Activated naive CD8-positive, alpha-beta T cell treated with anti-CD3 and anti-CD28 coated beads, Interleukin-2, amount 50 U/mL, for 24 hours (primary cell): ENCODE results near the gene PLPP1.

Source experiments
- ATAC-seq: fragments of 150-1000 bp; cut with Tn5 transposase; one replicate; pipeline ENCODE4 v1.10.0; 2021
- DNase-seq: peaks from one replicate; pipeline ENCODE4 v3.0.0; 2021
- H3K27ac Mint-ChIP-seq: one replicate; pipeline ENCODE4 v1.8.0; 2021; ENCODE audit warnings: mild to moderate bottlenecking, mixed read lengths
- H3K27me3 Mint-ChIP-seq: one replicate; pipeline ENCODE4 v1.8.0; 2021; ENCODE audit warnings: mixed read lengths
- H3K36me3 Mint-ChIP-seq: one replicate; pipeline ENCODE4 v1.8.0; 2021; ENCODE audit warnings: low read depth, mixed read lengths
- H3K4me1 Mint-ChIP-seq: one replicate; pipeline ENCODE4 v1.8.0; 2021; ENCODE audit warnings: mixed read lengths
- H3K4me3 Mint-ChIP-seq: one replicate; pipeline ENCODE4 v1.8.0; 2021; ENCODE audit warnings: mild to moderate bottlenecking, moderate library complexity, mixed read lengths
- H3K9me3 Mint-ChIP-seq: one replicate; pipeline ENCODE4 v1.8.0; 2021; ENCODE audit warnings: mixed read lengths

The PLPP1 gene

DNA sequence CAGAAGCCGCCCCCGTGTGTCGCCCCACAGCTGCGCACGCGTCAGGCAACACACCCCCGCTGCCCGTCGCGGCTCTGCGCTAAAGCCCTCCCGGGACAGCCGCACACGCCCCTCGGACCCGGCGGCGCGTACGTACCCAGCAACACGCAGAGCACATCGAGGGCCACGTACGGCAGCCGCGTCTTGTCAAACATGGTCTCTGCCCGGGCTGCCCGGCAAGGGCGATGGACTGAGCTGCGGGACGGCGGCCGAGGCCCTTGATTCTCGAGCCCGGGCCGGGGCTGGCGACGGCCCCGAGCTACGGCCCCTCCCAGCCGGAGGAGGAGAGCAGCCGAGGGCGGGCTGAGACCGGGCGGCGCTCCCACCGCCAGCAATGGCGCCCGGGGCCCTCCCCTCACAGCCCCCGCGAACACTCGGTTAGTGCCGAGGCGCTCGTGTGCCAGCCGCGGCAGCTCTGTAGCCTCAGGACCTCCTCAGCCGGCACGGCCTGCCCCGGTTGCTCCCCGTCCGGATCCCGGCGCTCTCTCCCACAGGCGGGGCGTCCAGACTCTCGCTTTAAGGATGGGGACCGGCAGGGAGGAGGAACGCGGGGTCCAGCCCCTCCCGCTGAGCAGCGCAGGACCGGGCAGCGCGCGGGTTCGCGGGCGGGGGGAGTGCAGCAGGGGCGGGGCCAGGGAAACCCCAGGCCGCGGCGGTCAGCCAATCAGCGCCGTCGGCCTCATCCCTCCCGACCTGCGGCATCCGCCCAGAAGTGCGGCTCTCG, at the start of gene PLPP1:
PLPP1 (minus strand) TSS at position 529 of the 763 bp plus-strand sequence; CDS start at position 194, 335 bp downstream.
- Mint-ChIP-seq H3K27me3 (no peaks in the 10 kb centered on the region), H3K4me1 (peaks cover 40% of the 10 kb centered on the region), H3K4me3 (peak within 1 kb of the TSS; percentile 92), H3K36me3 (peaks cover 9% of the 10 kb centered on the region), H3K9me3 (no peaks in the 10 kb centered on the region), H3K27ac (peak within 1 kb of the TSS; percentile 91)
- DNase-seq (peak; percentile 87), ATAC-seq (peak; percentile 85)

DNA sequence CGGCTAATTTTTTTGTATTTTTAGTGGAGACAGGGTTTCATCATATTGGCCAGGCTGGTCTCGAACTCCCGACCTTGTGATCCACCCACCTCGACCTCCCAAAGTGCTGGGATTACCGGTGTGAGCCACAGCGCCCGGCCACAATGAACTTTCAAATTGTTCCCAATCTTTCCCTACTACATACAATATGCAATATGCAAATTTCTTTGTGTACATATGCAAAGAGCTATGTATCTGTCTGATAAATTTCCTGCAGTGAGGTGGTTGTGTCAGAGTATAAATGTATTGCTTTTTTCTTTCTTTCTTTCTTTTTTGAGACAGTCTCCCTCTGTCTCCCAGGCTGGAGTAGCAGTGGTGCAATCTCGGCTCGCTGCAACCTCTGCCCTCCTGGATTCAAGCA, 48.8 kb upstream of the PLPP1 start:
- no peaks in the 10 kb centered on the region for H3K36me3 Mint-ChIP-seq
- no peaks in the 10 kb centered on the region for H3K27me3 Mint-ChIP-seq
- no peaks in the 10 kb centered on the region for H3K9me3 Mint-ChIP-seq
- H3K4me3 Mint-ChIP-seq: no peak overlapping the region
- peaks cover 34% of the 10 kb centered on the region for H3K4me1 Mint-ChIP-seq
- no peak overlapping the region for H3K27ac Mint-ChIP-seq
- ATAC-seq (no peak), DNase-seq (no peak)

DNA sequence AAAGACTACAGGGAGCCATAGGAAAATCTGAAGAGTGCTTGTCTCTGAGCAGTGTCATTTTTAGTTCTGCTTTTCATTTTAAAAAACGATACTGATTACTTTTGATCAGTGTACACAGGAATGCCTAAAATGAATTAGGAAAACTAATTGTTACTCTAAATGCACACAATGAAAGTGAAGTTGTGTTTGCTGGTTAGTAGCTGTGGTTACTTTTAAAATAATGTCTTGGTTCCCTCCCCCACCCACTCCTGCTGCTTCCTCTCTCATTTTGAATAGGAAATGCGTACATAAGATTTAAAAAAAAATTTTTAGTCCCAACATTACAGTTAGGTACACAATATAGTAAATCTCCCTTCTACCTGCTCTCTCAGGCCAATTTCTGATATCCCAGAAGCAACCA, 47.5 kb upstream of the PLPP1 start:
- ATAC-seq: peak; percentile 44
- Mint-ChIP-seq H3K4me1 (peaks cover 40% of the 10 kb centered on the region), H3K36me3 (no peaks in the 10 kb centered on the region), H3K4me3 (peak overlapping the region; percentile 48), H3K27me3 (no peaks in the 10 kb centered on the region), H3K27ac (peak overlapping the region; percentile 76), H3K9me3 (no peaks in the 10 kb centered on the region)
- DNase-seq: no peak

DNA sequence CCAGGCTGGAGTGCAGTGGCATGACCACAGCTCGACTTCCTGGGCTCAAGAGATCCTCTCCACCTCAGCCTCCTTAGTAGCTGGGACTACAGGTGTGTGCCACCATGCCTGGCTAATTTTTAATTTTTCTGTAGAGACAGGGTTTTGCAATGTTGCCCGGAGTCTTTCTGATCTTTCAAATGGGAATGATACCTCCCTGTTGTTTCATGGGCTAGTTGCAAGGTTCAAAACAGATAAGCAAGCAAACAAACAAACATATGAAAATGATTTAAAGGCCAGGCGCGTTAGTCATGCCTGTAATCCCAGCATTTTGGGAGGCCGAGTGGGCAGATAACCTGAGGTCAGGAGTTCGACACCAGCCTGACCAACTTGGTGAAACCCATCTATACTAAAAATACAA, 45.3 kb upstream of the PLPP1 start:
- H3K9me3 Mint-ChIP-seq: no peaks in the 10 kb centered on the region
- no peak overlapping the region for H3K4me3 Mint-ChIP-seq
- ATAC-seq (no peak), DNase-seq (no peak)
- H3K4me1 Mint-ChIP-seq: peaks cover 51% of the 10 kb centered on the region
- no peaks in the 10 kb centered on the region for H3K36me3 Mint-ChIP-seq
- no peaks in the 10 kb centered on the region for H3K27me3 Mint-ChIP-seq
- H3K27ac Mint-ChIP-seq: no peak overlapping the region

DNA sequence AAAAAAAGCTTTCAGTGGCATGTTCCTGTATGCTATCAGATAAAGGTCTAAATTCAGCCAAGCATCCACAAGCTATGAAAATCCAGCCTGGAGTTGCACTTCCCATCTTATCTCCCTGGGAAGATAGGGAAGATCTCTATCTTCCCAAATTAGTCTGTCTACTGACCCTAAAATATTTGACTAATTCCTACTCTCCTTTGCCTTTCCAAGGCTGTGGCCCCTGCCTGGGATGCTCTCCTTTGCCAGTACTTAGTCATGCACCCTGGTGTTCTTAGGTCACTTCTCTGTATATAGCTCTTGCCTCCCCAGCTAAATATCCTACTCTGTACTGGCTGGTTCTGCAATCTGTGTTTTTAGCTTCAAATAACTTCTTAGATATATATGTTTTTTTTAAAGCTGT, 44.0 kb upstream of the PLPP1 start:
- DNase-seq: no peak
- no peaks in the 10 kb centered on the region for H3K9me3 Mint-ChIP-seq
- no peaks in the 10 kb centered on the region for H3K36me3 Mint-ChIP-seq
- H3K4me3 Mint-ChIP-seq: no peak overlapping the region
- no peaks in the 10 kb centered on the region for H3K27me3 Mint-ChIP-seq
- H3K4me1 Mint-ChIP-seq: peaks cover 51% of the 10 kb centered on the region
- peak; percentile 45 for ATAC-seq
- H3K27ac Mint-ChIP-seq: no peak overlapping the region

DNA sequence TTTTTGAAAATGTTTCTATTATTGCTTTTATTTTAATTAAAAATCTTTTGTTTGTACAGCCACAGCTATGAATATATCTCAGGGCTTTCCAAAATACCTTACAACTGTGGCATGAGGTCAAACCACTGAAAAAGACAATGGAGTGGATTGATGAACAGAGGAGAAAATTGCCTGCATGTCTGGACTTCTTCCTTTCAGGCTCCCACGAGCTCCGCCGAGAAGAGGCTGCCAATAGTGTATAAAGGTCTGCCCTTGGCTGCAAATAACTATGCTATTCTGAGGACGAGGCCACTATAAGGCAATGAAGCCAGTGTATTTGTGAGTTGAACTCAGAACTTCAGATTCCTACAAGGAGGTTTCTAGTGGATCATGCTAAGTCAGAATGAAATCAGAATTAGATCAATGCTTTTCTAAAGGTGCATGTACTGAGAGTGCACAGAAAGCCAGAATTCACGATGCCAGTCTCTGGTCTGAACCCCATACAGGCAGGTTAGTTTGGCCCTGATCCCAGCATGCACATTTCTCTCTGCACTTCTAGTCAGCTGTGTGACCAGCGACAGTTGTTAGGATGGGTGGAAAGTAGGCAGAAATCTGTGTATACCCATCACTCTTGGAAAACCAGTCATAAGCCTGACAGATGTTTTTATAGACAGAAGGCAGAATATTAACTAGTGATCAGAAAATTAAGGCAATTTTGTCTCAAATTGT, 42.7 kb upstream of the PLPP1 start:
- Mint-ChIP-seq H3K4me3 (no peak overlapping the region), H3K36me3 (no peaks in the 10 kb centered on the region), H3K27ac (no peak overlapping the region), H3K27me3 (no peaks in the 10 kb centered on the region), H3K4me1 (peaks cover 43% of the 10 kb centered on the region), H3K9me3 (no peaks in the 10 kb centered on the region)
- no peak for ATAC-seq
- DNase-seq: no peak

DNA sequence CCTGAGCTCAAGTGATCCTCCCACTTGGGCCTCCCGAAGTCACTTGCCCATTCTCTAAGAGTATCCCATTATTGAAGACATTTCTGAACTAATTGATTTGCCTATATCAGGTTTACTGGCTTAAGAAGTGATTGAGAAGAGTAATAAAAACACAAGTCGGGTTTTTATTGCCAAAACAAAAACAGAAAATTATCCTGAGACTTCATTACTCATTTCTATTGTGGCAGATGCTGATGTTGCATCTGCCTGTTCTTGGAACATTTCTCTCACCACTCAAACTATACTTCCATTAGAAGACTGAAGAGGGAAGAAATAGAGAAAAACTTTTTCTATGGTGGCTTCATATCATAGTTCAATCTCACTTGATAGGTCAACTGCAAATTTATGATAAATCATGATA, 41.9 kb upstream of the PLPP1 start:
- Mint-ChIP-seq H3K27ac (no peak overlapping the region), H3K36me3 (no peaks in the 10 kb centered on the region), H3K4me1 (peaks cover 34% of the 10 kb centered on the region), H3K9me3 (no peaks in the 10 kb centered on the region), H3K4me3 (no peak overlapping the region), H3K27me3 (no peaks in the 10 kb centered on the region)
- ATAC-seq (no peak), DNase-seq (no peak)

DNA sequence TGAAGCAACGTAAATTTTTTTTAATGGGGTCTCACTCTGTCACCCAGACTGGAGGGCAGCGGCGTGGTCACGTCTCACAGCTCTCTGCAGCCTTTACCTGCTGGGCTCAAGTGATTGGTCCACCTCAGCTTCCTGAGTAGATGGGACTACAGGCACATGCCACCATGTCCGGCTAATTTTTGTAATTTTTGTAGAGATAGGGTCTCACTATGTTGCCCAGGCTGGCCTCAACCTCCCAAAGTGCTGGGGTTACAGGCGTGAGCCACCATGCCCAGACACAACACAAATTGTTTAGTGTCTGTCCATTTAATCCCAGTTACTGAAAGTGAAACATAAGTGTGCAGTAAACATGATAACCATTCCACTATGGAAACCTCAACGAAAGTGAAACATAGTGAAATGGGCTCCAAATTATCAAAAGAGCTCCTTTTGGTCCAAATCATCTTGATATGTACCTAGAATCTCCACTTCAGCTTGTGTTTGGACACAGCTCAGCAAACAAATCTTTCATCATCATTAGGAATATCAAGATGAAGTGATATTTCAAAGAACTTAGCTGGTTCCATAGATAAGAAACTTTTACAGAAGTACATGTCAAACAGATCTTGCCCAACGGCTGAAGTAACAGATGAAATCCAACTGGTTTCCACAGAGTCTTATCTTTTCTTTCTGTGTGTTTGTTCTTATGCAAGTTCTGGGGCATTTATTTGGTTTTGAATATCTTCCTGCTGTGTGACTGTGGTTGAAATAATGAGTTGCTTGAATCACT, 41.2 kb upstream of the PLPP1 start:
- DNase-seq (no peak), ATAC-seq (no peak)
- Mint-ChIP-seq H3K36me3 (no peaks in the 10 kb centered on the region), H3K9me3 (no peaks in the 10 kb centered on the region), H3K27ac (no peak overlapping the region), H3K4me1 (peaks cover 31% of the 10 kb centered on the region), H3K4me3 (no peak overlapping the region), H3K27me3 (no peaks in the 10 kb centered on the region)

DNA sequence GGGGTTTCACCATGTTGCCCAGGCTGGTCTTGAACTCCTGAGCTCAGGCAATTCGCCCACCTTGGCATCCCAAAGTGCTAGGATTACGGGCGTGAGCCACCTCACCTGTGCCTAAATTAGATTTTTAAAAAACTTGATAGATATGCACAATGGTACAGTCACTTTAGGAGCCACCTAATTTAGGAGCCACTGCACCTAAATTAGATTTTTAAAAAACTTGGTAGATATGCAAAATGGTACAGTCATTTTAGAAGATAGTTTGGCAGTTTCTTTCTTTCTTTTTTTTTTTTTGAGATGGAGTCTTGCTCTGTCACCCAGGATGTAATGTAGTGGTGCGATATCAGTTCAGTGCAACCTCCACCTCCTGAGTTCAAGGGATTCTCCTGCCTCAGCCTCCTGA, 37.8 kb upstream of the PLPP1 start:
- H3K4me1 Mint-ChIP-seq: peaks cover 13% of the 10 kb centered on the region
- H3K27ac Mint-ChIP-seq: no peak overlapping the region
- no peaks in the 10 kb centered on the region for H3K27me3 Mint-ChIP-seq

DNA sequence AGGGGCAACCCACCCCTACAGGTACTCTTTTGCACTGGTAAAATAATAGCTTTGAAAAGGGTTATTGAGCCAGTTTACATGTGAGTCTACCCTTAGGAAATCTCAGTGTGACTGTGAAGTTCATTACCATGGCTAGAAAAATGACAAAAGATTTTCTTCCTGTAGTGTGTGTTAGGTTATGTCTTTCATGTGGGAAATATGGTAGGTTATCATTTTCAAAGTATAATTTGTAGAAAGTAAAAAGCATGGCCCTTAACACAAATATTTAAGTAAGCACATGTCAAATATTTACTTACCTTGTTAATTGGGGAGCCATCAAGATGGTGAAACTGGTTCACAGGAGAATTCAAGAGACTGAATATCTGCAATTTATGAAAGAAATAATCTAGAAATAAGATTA, 37.3 kb upstream of the PLPP1 start:
- ATAC-seq (no peak), DNase-seq (no peak)
- Mint-ChIP-seq H3K27ac (no peak overlapping the region), H3K27me3 (no peaks in the 10 kb centered on the region), H3K9me3 (no peaks in the 10 kb centered on the region), H3K36me3 (no peaks in the 10 kb centered on the region), H3K4me3 (no peak overlapping the region), H3K4me1 (peaks cover 11% of the 10 kb centered on the region)

More for the DNA sequence above, 37.8 kb upstream of the PLPP1 start:
- no peak overlapping the region for H3K4me3 Mint-ChIP-seq
- H3K9me3 Mint-ChIP-seq: no peaks in the 10 kb centered on the region
- no peaks in the 10 kb centered on the region for H3K36me3 Mint-ChIP-seq
- ATAC-seq (no peak), DNase-seq (no peak)

DNA sequence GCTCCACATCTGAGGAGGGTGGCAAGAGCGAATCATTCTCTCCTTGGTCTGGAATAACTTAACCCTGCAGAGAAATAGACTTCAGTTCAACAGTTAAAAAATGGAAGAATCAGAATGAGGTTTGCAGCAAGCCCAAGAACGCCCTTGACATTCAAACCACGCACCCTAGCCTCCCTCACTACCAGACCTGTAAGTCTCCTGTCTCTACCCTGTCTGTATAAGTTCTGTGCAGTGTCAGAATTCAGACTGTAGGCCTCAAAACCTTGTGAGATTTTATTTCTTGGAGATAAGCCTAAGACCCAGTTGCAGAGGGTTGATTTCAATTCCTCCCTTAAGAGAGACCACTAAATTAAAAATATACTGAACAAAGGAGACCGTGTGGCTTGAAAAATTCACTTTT, 35.8 kb upstream of the PLPP1 start:
- ATAC-seq: no peak
- no peaks in the 10 kb centered on the region for H3K36me3 Mint-ChIP-seq
- no peaks in the 10 kb centered on the region for H3K27me3 Mint-ChIP-seq
- no peaks in the 10 kb centered on the region for H3K9me3 Mint-ChIP-seq
- no peaks in the 10 kb centered on the region for H3K4me1 Mint-ChIP-seq
- H3K27ac Mint-ChIP-seq: no peak overlapping the region
- no peak for DNase-seq
- no peak overlapping the region for H3K4me3 Mint-ChIP-seq

DNA sequence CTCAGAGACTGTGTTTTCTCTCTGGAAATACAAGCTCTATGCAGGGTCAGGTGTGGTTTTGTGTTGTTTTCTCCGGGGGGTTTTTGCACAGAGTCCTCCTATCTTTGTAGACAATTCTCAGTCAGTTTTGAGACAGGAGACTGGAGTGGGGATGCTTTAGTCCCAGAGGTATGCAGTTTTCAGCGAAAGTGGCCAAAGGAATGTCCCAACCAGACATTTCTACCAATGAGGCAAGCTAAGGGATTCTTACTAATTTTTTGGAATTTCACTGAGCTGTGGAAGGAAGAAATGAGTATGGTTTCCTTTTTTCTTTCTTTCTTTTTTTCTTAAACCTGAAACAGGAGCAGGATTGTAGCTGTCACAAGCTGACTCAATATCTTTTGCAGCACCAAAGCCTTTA, 35.3 kb upstream of the PLPP1 start:
- H3K27me3 Mint-ChIP-seq: no peaks in the 10 kb centered on the region

DNA sequence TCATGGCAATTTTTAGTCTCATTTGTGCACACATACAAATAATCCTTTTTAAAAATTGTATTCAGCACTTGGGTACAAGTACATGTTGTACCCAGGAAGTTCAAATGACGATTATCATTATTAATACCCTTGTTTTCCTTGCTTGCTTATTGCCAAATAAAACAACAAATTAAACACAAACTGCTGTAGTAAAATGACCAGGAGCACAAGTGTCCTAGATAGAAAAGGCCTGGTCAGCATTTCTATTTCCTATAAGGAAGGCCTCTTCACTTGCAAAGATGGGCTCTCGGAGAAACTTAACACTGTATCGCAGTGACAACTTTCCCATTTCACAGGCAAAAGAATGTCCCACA, 34.7 kb upstream of the PLPP1 start:
- H3K36me3 Mint-ChIP-seq: no peaks in the 10 kb centered on the region
- H3K4me3 Mint-ChIP-seq: no peak overlapping the region
- peaks cover 6% of the 10 kb centered on the region for H3K4me1 Mint-ChIP-seq
- no peak for DNase-seq
- no peaks in the 10 kb centered on the region for H3K27me3 Mint-ChIP-seq
- no peak overlapping the region for H3K27ac Mint-ChIP-seq
- H3K9me3 Mint-ChIP-seq: no peaks in the 10 kb centered on the region
- ATAC-seq: no peak

More for the DNA sequence above, 35.3 kb upstream of the PLPP1 start:
- Mint-ChIP-seq H3K4me3 (no peak overlapping the region), H3K4me1 (peaks cover 3% of the 10 kb centered on the region), H3K36me3 (no peaks in the 10 kb centered on the region), H3K9me3 (no peaks in the 10 kb centered on the region), H3K27ac (no peak overlapping the region)
- no peak for DNase-seq
- ATAC-seq: no peak

DNA sequence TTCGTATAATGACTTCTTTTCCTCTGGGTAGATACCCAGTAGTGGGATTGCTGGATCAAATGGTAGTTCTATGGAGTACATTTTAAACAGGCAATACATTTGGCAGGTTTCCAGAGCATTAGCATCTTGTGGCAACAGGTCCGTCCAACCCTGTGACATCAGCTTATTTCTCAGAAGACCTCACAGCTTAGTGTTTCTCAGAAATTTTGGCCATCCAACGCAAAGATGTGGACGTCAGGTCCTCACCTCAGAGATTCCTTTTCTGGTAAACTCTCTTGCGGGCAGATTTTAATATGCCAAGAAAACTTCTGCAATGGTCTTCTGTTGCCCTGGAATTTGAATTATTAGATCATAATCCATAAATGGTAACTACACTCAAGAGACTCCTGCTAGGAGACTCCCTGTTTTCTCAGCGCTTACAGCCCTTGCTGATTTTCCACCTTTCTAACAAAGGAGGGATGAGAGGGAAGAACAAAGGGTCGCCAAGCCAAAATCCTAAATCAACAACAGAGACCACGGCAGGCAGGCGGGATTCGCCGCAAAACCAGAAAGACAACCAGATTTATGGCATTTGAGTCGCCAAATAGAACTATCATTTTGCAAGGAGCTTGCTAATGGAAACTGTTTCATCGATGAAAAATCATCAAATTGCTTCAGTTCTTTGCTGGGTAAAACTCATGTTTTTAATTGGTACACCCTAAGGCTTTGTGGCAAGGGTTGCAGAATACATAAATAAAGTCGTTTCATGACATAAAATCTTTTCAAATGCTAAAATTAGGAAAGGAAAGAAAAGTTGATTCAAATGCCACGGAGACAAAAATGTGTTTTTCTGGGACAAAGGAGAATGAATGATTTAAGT, 34.1 kb upstream of the PLPP1 start:
- peaks cover 6% of the 10 kb centered on the region for H3K4me1 Mint-ChIP-seq
- no peak overlapping the region for H3K4me3 Mint-ChIP-seq
- no peak for ATAC-seq
- H3K27ac Mint-ChIP-seq: no peak overlapping the region
- DNase-seq: no peak
- no peaks in the 10 kb centered on the region for H3K9me3 Mint-ChIP-seq
- no peaks in the 10 kb centered on the region for H3K27me3 Mint-ChIP-seq
- no peaks in the 10 kb centered on the region for H3K36me3 Mint-ChIP-seq
